ENCODE data around the gene SEC14L5.

- TF ChIP-seq CTCF (IDR thresholded peaks at IDR 0.05; ENCODE audit: low read depth, low read length) (no peak), POLR2A (IDR thresholded peaks at IDR 0.05; ENCODE audit: extremely low read depth, insufficient read length) (no peak), MAX (IDR thresholded peaks at IDR 0.05; ENCODE audit: low read depth, low read length) (no peak)
These were observed 43.9 kb downstream of the SEC14L5 start for GRCh38 chr16:5001986-5002385.

Measured in NB4 (cell line).